TTC549 (cell line): Measurements from ENCODE around the gene DTX2.
"Not testable (repeated sequence)": the region's sequence is repeated elsewhere in the genome, so short reads cannot be mapped to it uniquely, and the experiment has no call there.

ENCODE experiments used
- FAIRE-seq: peaks from 2 replicates; lab custom pipeline; 2012; peaks lifted over from hg19 to GRCh38; lab: Jason Lieb, UNC

DTX2 gene

DNA sequence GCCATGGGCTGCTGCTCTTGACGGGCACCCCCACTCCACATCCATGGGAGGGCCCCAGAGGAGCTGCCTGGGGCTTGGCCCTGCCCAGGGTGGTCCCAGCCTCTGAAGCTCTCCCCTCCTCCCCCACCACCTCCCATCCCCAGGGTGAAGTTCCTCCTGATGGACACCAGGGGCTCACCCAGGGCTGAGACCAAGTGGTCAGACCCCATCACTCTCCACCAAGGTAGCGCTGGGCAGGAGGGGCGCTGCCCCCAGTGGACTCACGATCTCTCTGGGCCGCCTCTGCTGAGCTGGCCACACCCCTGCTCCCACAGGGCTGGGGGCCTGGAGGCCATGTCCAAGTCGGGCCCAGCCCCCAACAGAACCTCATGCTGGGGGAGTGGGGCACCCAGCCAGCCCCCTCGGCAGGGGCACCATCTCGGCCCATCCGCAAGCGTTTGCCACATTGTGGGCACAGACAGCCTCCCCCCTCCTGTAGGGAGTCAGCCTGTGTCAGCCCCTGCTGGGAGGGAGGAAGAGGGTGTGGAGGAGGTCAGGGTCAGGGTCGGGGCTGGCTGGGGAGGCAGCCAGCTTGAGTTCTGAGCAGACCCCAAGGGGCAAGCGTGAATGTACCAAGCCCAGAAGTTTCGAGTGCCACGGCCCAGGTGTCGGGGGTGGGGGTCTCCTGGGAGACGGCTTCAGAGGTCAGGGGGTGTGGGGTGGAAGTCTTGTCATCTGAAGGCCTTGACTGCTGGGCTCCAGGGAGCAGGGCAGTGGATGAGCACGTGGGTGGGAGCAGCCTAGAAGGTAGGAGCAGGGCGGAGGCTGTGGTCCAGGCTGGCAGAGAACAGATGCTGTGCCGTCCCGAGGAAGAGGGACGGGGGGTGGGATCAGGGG lies 51.7 kb downstream of the DTX2 start:
- no peak for FAIRE-seq

DNA sequence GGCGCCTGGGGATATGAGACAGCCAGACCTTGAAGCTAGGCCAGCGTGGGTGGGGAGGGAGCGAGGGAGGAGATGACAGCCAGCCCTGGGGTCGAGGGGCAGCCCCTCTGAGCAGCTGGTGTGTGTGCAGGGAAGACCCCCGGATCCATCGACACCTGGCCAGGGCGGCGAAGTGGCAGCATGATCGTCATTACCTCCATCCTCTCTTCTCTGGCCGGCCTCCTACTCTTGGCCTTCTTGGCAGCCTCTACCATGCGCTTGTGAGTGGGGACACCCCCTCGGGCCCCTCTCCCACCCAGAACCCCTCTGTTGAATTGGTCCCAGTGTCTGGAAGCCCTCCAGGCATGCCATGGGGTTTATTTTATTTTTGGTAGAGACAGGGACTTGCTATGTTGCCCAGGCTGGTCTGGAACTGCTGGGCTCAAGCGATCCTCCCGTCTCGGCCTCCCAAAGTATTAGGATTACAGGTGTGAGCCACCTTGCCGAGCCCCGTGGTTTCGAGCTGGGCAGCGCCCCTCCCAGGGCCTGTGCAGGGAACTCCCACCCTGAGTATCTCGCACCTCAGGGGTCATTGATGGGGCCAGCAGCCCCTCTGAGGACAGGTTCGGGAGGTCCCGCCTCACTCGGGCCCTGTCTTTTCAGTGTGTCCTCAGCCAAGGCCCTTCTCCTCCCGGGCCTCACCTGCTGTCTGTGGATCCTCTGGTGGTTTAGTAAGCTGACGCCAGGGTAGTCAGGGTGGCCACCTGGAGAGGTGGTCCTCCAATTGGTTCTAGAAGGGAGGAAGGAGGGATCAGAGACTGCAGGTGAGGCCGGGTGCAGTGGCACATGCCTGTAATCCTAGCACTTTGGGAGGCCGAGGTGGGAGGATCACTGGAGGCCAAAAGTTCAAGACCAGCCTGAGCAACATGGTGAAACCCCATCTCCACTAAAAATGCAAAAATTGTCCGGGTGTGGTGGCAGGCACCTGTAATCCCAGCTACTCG lies 52.6 kb downstream of the DTX2 start:
- FAIRE-seq: no peak

DNA sequence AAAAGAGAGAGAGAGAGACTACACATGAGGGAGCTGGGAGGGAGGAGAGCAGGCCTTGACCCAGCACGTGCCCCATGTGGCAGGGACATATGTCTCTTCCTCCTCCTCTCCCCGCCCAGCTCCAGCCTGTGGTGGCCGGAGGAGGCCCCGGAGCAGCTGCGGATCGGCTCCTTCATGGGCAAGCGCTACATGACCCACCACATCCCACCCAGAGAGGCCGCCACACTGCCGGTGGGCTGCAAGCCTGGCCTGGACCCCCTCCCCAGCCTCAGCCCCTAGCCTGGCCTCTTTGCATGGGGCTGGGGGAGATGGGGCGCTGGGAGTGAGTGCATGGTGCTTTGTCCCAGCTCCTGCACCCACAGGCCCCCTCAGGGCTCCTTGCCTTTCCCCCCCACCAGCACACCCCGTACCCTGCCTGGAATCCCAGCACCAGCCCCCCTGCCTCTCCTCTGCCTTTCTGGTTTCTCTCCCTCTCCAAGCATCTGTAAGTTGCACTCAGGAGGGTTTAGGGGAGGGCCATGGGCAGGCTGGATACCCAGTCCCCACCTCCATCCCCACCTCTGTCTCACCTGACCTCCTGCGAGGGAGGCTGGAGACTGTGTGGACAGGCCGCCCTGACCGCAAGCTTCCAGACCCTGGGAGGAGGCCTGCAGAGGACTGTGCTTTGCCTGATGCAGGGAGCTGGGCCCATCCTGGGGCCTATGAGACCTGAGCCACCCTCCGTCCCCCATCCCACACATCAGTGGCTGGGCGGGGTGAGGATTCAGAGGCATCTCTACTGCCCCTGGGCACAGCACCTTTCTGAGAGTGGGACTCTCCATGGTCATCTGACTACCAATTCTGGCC lies 53.6 kb downstream of the DTX2 start:
- FAIRE-seq: no peak

DNA sequence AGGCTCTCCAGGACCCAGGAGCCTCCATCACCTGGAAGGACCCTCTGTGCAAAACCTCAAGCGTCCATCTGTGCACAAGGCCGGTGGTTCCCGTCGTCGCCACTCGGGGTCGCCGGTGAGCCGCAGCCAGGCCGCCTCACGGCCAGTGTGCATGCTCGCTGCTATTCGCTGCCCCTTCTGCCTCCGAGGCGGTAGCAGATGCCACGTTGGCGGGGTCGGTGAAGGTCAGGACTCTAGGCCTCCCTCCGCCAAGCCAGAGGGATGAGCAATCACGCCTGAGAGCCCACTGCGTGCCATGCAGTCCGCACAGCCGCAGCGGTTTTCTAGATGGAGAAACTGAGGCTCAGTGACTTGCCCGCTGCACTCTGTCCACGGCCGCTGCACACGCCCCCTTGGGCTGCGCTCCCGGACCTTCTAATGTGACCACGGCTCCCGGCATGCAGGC lies 54.5 kb downstream of the DTX2 start:
- no peak for FAIRE-seq

DNA sequence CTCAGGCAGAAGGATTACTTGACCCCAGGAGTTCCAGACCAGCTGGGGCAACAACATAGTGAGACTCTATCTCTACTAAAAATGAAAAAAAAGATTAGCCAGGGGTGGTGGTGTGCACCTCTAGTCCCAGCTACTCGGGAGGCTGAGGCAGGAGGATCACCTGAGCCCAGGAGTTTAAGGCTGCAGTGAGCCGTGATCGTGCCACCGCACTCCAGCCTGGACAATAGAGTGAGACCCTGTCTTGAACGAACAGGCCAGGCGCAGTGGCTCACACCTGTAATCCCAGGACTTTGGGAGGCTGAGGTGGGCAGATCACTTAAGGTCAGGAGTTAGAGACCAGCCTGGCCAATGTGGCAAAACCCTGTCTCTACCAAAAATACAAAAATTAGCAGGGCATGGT lies 55.4 kb downstream of the DTX2 start:
- not testable (repeated sequence) for FAIRE-seq

DNA sequence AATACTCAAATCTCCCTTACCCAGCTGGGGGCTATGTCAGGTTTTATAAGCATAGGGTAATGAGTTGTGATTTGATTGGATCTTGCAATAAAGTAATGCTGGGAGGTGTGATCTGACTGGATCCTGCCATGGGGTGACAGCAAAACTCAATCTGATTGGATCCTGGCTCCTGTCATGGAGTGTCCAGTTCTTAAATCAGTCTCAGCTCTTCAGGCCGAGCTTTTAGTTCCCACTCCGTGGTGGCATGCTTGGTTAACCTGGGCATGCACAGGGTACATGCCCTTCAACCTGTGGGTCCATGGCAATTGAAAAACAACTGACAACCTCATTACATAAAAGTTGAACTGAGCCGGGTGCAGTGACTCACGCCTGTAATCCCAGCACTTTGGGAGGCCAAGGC lies 64.7 kb downstream of the DTX2 start:
- FAIRE-seq: not testable (repeated sequence)

DNA sequence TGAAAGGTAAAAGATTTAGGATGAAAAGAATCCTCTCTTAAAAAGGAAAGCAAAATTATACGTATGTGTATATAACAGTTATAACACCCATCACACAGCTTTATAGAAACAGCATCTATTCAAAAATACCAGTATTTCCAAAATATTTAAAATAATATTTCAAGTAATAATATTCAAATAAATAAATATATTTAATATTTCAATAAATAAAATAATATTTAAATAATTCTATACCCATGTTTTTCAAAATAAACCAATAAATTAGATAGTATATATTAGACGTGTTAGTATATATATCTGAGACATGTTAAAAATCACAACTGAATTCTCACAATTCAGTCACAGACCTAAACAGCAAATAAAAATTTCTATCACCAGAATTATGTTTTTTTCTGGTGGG lies 70.1 kb downstream of the DTX2 start:
- FAIRE-seq: not testable (repeated sequence)

DNA sequence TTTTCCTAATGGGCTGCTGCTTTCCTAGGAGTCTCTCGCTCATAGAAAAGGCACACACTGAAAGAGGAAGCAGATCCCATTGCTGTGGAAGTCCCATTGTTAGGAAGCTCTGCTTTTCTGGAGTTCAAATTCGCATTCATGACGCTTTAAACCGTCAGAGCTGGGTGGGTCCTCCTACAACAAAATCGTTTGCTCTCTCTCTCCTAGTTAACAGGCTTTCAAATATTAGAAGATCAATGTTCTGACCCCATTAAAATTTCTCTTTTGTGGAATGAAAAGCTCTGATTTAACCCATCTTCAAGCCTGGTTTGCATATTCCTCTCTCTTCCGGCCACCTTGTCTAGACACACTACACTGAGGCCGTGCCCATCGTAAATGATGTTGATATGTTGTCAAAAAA lies 81.7 kb downstream of the DTX2 start, which contains the start of gene SPDYE16:
TSS of gene SPDYE16 (minus strand) at position 101 of the 400 bp plus-strand sequence. CDS start 1,838 bp downstream, outside the sequence.
- not testable (repeated sequence) for FAIRE-seq

DNA sequence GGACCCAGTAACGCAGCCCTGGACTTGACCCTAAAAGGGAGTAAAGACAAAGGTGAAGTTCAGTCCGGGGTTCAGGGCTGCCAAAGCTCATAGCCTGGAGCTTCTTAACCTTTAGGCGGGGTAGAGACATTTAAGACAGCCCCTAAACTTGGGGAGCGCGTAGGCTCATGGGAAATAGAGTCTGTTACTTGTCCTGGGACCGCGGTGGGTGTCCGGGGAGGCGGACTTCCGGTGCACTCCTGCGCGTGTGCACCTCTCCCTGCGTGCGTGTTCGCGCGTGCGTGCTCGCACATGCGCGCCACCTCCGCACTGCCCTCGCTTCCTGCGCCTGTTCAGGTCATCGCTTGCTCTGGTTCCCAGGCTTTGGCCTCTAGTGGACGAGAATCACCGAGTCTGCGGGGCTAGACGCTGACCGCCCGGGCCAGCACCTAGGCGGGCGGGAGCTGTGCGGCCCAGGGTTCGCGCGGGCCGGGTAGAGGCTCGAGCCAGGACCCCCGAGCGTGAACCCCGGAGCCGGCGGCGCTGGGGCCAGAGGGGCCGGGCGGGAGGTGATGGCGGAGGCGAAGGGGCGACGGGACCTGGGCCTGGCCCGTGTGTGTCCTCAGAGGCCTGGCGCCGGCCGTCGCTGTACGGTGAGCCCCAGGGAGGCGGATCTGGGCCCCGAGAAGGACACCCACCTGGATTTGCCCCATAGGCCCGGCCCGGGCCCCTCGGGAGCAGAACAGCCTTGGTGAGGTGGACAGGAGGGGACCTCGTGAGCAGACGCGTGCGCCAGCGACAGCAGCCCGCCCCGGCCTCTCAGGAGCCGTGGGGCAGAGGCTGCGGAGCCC lies 87.7 kb downstream of the DTX2 start:
- not testable (repeated sequence) for FAIRE-seq

DNA sequence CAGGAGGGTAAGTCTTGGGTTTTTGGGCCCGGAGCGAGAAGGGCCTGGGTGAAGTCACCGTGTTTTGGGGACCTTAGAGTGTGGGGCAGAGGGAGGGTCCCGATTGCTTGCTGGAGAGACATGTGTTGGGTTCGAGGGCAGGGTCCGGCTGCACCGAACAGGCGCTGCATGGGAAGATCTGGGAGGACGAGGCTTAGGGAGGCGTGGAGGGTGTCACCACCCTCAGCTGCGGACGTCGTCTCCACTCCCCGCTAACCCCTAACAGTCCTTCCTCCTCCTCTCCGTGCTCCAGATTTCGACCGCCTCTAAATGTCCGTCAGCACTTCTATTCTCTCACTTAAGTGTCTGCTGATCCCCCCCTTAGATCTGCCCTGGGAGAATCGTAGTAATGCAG lies 88.3 kb downstream of the DTX2 start:
- not testable (repeated sequence) for FAIRE-seq

DNA sequence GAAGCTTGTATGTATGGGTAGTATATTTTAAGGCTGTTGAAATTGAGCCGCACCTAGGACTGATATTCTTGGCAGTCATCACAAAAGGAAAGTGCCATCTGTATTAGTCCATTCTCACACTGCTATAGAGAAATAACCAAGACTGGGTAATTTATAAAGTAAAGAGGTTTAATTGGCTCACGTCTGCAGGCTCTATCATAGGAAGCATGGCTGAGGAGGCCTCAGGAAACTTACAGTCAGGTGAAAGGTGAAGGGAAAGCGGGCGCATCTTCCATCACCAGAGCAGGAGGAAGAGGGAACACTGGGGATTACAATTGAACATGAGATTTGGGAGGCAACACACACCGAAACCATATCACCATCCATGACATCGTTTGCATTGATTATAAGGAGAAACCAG lies 90.5 kb downstream of the DTX2 start:
- FAIRE-seq: not testable (repeated sequence)
